Adrenal gland (tissue), 5 donors: Measurements from ENCODE around the gene NF1.

ENCODE experiments used
- POLR2A ChIP-seq, 2 donors: fragments of 450-650 bp; IDR thresholded peaks; one replicate each; pipeline ENCODE4 v1.6.1; 2017; ENCODE audit warnings: antibody characterized with exemption in 2 of 2, mild to moderate bottlenecking in 2 of 2, moderate library complexity in 1 of 2
- TF ChIP-seq, protein P1 (sequence below), 6 experiments: fragments of 450-650 bp in 4 of 6; fragments of 200-600 bp in 2 of 6; sonication (generic) in 1 of 6; IDR thresholded peaks; 1 replicate in 5 of 6; 2 replicates in 1 of 6; pipeline versions ENCODE4 v1.5.1 to v1.8.0; 2016 to 2021; ENCODE audit warnings: antibody characterized with exemption in 6 of 6, mild to moderate bottlenecking in 2 of 6, moderate library complexity in 1 of 6
- donor health status: DM: no; HTN: no; CAD: no.

DNA sequence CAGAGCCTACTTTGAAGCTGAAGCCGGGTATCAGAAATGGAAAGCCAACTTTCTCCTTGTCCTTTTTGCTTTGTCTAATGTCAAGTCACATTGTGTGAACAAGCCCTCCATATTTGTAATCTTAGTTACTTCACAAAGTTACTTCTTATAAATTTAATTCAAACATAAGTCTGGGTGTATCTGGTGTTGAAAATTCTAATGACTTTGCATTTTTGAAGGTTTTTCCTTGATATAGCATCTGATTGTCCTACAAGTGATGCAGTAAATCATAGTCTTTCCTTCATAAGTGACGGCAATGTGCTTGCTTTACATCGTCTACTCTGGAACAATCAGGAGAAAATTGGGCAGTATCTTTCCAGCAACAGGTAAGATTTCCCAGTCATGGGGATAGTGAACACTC lies 165.4 kb downstream of the NF1 start:
- TF ChIP-seq, protein P1, sequence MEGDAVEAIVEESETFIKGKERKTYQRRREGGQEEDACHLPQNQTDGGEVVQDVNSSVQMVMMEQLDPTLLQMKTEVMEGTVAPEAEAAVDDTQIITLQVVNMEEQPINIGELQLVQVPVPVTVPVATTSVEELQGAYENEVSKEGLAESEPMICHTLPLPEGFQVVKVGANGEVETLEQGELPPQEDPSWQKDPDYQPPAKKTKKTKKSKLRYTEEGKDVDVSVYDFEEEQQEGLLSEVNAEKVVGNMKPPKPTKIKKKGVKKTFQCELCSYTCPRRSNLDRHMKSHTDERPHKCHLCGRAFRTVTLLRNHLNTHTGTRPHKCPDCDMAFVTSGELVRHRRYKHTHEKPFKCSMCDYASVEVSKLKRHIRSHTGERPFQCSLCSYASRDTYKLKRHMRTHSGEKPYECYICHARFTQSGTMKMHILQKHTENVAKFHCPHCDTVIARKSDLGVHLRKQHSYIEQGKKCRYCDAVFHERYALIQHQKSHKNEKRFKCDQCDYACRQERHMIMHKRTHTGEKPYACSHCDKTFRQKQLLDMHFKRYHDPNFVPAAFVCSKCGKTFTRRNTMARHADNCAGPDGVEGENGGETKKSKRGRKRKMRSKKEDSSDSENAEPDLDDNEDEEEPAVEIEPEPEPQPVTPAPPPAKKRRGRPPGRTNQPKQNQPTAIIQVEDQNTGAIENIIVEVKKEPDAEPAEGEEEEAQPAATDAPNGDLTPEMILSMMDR (IDR thresholded peaks at IDR 0.05), result no peak
- TF ChIP-seq POLR2A (IDR thresholded peaks at IDR 0.05), result no peak
